IPS DF 19.7 (cell line): Measurements from ENCODE around the gene KDR.

Source experiments
- DNase-seq: peaks from one replicate; pipeline ENCODE4 v3.0.0-alpha.2; 2013; ENCODE audit warnings: low read depth, low spot score

Gene KDR

DNA sequence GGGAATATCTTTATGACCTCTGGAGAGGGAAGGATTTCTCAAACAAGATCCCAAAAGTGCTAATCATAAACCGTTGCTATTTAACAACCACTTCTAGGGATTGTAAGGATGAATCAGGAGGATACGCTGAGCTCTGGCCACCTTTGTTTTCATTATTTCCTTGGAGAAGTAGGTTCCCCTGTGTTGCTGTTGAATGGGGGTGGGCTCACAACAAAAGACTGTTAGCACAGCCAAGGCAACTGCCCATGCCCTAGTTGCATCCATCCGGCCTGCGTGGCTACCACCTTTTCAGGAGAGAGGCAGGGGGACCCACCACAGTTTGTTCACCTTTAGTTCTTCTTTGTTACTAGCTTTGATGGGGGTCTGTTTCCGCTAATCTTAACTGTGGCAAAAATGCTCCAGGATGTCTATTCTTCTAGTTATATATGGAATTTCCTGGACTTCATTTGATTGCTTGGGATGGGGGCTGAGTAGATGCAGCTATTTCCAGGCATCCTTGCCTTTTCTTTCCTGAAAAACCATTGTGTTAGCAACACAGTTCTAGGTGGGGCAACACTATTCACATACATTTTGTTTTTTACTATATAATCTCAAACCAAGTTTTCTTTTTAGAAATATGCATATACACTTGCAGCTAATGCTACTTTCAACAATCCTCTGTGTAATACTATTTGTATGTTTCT lies 95.4 kb downstream of the KDR start:
- no peak for DNase-seq

DNA sequence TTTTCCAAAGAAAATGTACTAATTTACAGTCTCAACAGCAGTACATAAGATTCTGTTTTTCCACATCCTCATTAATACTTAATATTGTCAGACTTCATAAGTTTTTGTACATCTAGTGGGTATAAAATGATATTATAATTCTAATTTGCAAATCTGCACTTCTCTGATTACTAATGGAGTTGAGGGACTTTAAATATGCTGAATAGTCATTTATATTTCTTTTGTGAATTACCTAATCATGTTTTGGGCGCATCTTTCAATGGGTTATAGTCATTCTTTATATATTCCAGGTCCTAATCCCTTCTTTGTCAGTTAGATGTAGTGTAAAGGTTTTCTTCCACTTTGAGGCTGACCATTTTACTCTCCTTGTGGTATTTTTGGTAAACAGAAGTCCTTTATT lies 96.1 kb downstream of the KDR start:
- no peak for DNase-seq
